ENCODE measurements around the gene FGF4.

The FGF4 gene

DNA sequence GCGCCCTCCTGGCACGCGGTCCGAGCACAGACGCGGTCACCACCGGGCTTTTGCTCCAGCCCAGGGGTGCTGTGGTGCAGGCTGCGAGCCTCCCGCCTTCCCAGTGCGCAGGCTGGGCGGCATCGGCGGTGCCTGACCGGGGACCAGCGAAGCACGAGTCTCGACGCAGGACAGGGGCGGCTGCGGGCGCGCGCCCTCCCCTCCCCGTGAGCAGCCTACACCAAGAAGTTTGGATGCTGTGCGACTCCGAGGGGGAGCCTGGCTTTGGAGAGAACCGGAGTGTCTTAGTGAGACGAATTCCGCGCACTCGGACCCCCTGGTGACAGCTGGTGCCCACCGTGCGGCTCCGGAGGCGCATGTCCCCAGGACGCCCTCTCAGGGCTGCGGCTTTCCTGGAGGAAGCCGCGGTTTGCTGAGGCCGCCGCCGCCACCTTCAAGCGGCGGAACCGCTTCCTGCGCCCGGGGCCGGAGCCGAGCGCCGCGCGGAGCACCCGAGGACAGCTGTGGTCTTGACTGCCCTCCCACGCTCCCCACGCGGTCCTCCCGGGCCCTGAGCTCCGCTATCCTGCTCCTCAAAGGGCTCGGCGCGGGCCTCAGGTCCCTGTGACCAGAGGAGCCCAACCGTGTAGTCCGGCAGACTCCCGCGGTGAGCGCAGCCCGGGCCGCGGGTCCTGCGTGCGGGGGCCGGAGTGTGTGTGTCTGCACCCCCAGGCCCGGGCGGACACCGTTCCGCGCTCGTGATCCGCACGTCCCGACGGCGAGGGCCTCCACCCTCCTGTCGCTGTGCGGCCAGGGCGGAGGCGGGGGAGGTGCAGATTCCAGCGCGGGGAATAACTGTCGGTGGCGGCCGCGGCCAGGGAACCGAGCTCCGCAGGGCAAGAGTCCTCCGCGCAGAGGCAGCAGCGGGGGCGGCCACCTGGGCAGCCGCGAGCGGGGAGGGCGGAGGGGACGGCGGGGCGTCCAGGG lies 42.4 kb upstream of the FGF4 start:
- H3K27me3 ChIP-seq (replicated peaks; ENCODE audit: control insufficient read depth, insufficient read depth, low read length, poor library complexity, severe bottlenecking), result peaks cover 13% of the 10 kb centered on the region
- H3K9me3 ChIP-seq (ENCODE audit: control insufficient read depth, low read length), result no peaks in the 10 kb centered on the region
- H3K27ac ChIP-seq (ENCODE audit: insufficient read depth, low read length, poor library complexity, severe bottlenecking), result no peak overlapping the region
- H3K36me3 ChIP-seq (ENCODE audit: control insufficient read depth, insufficient read depth, low read length), result no peaks in the 10 kb centered on the region
- peaks cover 3% of the 10 kb centered on the region for H3K4me1 ChIP-seq (ENCODE audit: control insufficient read depth, insufficient read depth, low read length, poor library complexity, severe bottlenecking)
- no peak overlapping the region for H3K4me3 ChIP-seq (ENCODE audit: insufficient read depth, low read depth, low read length, poor library complexity, severe bottlenecking)
- no peak for DNase-seq

DNA sequence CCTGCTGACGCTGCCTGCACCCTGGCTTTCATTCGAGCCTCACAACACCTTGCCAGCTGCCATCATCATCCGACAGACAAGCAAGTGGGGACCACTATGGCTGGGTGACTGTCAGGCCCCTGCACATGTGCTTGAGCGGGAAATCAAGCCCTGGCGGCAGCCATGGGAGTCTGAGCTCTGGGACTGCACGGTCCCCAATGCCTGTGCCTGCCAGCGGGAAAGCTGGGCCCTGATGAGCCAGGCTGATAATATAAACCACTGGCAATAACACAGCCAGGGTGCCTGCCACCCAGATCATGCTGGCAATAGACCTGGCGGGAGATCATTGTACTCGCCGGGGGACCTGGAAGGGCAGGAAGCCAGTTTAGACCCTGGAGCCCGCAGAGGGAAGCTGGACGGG lies 41.5 kb upstream of the FGF4 start:
- no peaks in the 10 kb centered on the region for H3K36me3 ChIP-seq (ENCODE audit: control insufficient read depth, insufficient read depth, low read length)
- no peak overlapping the region for H3K4me3 ChIP-seq (ENCODE audit: insufficient read depth, low read depth, low read length, poor library complexity, severe bottlenecking)
- H3K9me3 ChIP-seq (ENCODE audit: control insufficient read depth, low read length), result no peaks in the 10 kb centered on the region
- no peak overlapping the region for H3K27ac ChIP-seq (ENCODE audit: insufficient read depth, low read length, poor library complexity, severe bottlenecking)
- peaks cover 3% of the 10 kb centered on the region for H3K4me1 ChIP-seq (ENCODE audit: control insufficient read depth, insufficient read depth, low read length, poor library complexity, severe bottlenecking)
- no peak for DNase-seq
- peaks cover 13% of the 10 kb centered on the region for H3K27me3 ChIP-seq (replicated peaks; ENCODE audit: control insufficient read depth, insufficient read depth, low read length, poor library complexity, severe bottlenecking)

DNA sequence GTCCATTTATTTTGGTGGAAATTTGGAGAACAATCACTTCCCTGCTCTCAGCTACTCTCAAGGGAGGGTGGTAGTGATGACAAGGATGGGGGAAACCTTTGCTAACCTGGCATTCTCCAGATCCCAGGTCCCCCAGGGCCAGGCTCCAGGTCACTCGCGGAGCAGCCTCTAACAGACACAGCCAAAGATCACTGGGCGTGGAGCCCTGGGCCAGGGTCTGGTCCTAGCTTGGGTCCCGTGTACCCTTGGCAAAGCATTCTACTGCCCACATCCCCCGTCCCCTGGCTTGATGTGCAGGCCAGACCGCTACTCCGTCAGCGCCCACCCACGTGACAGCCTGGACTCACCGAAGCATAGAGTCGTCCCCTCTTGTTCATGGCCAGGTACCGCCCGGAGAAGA lies 40.8 kb upstream of the FGF4 start:
- no peak for DNase-seq
- Histone ChIP-seq H3K4me1 (ENCODE audit: control insufficient read depth, insufficient read depth, low read length, poor library complexity, severe bottlenecking) (peaks cover 3% of the 10 kb centered on the region), H3K9me3 (ENCODE audit: control insufficient read depth, low read length) (no peaks in the 10 kb centered on the region), H3K27me3 (replicated peaks; ENCODE audit: control insufficient read depth, insufficient read depth, low read length, poor library complexity, severe bottlenecking) (peaks cover 13% of the 10 kb centered on the region), H3K27ac (ENCODE audit: insufficient read depth, low read length, poor library complexity, severe bottlenecking) (no peak overlapping the region), H3K4me3 (ENCODE audit: insufficient read depth, low read depth, low read length, poor library complexity, severe bottlenecking) (no peak overlapping the region), H3K36me3 (ENCODE audit: control insufficient read depth, insufficient read depth, low read length) (no peaks in the 10 kb centered on the region)

DNA sequence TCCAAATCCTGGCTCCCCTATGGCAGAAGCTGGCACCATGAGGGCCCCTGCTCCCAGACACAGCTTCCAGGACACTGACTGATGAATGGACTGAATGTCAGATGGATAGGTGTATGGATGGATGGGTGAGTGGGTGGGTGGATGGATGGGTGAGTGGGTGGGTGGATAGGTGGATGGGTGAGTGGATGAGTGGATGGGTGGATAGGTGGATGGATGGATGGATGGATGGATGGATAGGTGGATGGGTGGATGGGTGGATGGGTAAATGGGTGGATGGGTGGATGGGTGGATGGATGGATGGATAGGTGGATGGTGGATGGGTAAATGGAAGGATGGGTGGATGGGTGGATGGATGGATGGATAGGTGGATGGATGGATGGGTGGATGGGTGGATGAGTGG lies 39.8 kb upstream of the FGF4 start:
- Histone ChIP-seq H3K27me3 (replicated peaks; ENCODE audit: control insufficient read depth, insufficient read depth, low read length, poor library complexity, severe bottlenecking) (peaks cover 13% of the 10 kb centered on the region), H3K9me3 (ENCODE audit: control insufficient read depth, low read length) (no peaks in the 10 kb centered on the region), H3K27ac (ENCODE audit: insufficient read depth, low read length, poor library complexity, severe bottlenecking) (no peak overlapping the region), H3K4me1 (ENCODE audit: control insufficient read depth, insufficient read depth, low read length, poor library complexity, severe bottlenecking) (peaks cover 3% of the 10 kb centered on the region), H3K4me3 (ENCODE audit: insufficient read depth, low read depth, low read length, poor library complexity, severe bottlenecking) (no peak overlapping the region), H3K36me3 (ENCODE audit: control insufficient read depth, insufficient read depth, low read length) (no peaks in the 10 kb centered on the region)
- DNase-seq, result no peak

DNA sequence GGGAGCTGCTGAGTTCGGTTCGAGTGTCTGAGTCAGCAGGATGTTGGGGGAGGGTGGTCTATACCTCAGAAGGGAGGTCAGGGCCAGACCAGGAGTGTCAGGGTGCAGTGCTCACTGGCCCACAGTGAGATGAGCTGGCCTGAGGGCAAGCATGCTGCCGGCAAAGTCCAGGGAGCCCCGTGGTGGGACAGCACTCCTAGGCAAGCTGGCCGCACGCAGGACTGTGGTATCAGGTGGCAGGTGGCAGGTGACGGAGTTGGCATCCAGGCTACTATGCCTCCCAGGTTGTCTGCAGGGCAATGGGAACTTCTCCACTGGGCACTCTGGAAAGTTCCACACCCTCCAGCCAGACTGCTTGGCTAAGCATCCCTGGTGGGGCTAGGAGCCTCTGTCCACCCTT lies 39.3 kb upstream of the FGF4 start:
- Histone ChIP-seq H3K27me3 (replicated peaks; ENCODE audit: control insufficient read depth, insufficient read depth, low read length, poor library complexity, severe bottlenecking) (peaks cover 13% of the 10 kb centered on the region), H3K9me3 (ENCODE audit: control insufficient read depth, low read length) (no peaks in the 10 kb centered on the region), H3K4me3 (ENCODE audit: insufficient read depth, low read depth, low read length, poor library complexity, severe bottlenecking) (no peak overlapping the region), H3K36me3 (ENCODE audit: control insufficient read depth, insufficient read depth, low read length) (no peaks in the 10 kb centered on the region), H3K4me1 (ENCODE audit: control insufficient read depth, insufficient read depth, low read length, poor library complexity, severe bottlenecking) (peaks cover 3% of the 10 kb centered on the region), H3K27ac (ENCODE audit: insufficient read depth, low read length, poor library complexity, severe bottlenecking) (no peak overlapping the region)
- DNase-seq, result no peak

DNA sequence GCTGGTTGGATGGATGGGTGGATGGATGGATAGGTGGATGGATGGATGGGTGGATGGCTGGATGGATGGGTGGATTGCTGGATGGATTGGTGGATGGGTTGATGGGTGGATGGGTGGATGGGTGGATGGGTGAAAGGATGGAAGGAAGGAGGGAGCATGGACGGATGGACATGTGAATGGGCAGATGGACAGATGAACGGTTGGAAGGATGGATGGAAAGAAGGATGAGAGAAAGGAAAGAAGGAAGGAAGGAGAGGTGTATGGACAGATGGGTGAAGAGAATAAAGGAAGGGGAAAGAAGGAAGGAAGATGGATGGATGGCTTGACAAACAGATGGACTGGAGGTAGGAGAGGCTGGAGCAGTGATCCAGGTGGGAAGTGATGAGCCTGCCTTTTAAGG lies 38.7 kb upstream of the FGF4 start:
- peaks cover 13% of the 10 kb centered on the region for H3K27me3 ChIP-seq (replicated peaks; ENCODE audit: control insufficient read depth, insufficient read depth, low read length, poor library complexity, severe bottlenecking)
- H3K4me3 ChIP-seq (ENCODE audit: insufficient read depth, low read depth, low read length, poor library complexity, severe bottlenecking), result no peak overlapping the region
- peaks cover 3% of the 10 kb centered on the region for H3K4me1 ChIP-seq (ENCODE audit: control insufficient read depth, insufficient read depth, low read length, poor library complexity, severe bottlenecking)
- no peaks in the 10 kb centered on the region for H3K36me3 ChIP-seq (ENCODE audit: control insufficient read depth, insufficient read depth, low read length)
- H3K9me3 ChIP-seq (ENCODE audit: control insufficient read depth, low read length), result no peaks in the 10 kb centered on the region
- no peak for DNase-seq
- H3K27ac ChIP-seq (ENCODE audit: insufficient read depth, low read length, poor library complexity, severe bottlenecking), result no peak overlapping the region

DNA sequence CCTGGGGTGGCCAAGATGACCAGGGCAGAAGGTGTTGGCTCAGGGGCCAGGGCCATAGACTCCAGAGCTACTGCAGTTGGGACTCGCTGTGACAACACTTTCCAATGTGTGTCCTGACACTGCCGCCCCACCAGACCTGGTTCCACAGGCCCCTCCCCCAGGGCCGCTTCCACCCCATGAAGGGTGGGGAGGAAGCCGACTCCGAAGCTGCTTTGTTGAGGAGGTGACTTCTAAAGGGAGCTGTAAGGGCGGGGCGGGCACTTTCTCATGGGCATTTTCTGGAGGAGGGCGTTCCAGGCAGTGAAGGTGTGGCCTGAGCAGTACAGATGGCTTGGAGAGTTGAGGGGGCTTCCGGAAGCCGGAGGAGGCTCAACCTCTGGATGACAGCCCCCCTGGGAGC lies 37.8 kb upstream of the FGF4 start:
- peaks cover 3% of the 10 kb centered on the region for H3K4me1 ChIP-seq (ENCODE audit: control insufficient read depth, insufficient read depth, low read length, poor library complexity, severe bottlenecking)
- no peaks in the 10 kb centered on the region for H3K9me3 ChIP-seq (ENCODE audit: control insufficient read depth, low read length)
- H3K36me3 ChIP-seq (ENCODE audit: control insufficient read depth, insufficient read depth, low read length), result no peaks in the 10 kb centered on the region
- DNase-seq, result no peak
- H3K27ac ChIP-seq (ENCODE audit: insufficient read depth, low read length, poor library complexity, severe bottlenecking), result no peak overlapping the region
- peaks cover 13% of the 10 kb centered on the region for H3K27me3 ChIP-seq (replicated peaks; ENCODE audit: control insufficient read depth, insufficient read depth, low read length, poor library complexity, severe bottlenecking)
- H3K4me3 ChIP-seq (ENCODE audit: insufficient read depth, low read depth, low read length, poor library complexity, severe bottlenecking), result no peak overlapping the region

DNA sequence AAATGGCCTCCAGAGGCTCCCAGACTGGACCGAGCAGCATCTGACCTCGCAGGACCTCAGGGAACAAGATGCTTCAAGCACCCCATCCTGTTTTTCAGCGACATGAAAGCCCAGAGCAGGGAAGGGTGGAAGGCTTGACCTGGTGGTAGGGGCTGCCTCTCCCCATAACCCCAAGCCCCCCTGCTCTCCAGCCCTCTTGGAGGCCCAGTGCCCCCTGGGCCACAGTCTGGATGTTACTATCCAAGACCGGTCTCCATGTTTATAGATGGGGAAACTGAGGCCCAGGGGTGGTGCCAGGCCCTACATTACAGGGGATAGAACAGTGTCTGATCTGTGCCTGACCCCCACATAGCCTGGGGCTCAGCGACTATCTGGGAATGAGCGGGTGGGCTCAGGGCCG lies 37.1 kb upstream of the FGF4 start:
- Histone ChIP-seq H3K9me3 (ENCODE audit: control insufficient read depth, low read length) (no peaks in the 10 kb centered on the region), H3K36me3 (ENCODE audit: control insufficient read depth, insufficient read depth, low read length) (no peaks in the 10 kb centered on the region), H3K27ac (ENCODE audit: insufficient read depth, low read length, poor library complexity, severe bottlenecking) (no peak overlapping the region), H3K4me1 (ENCODE audit: control insufficient read depth, insufficient read depth, low read length, poor library complexity, severe bottlenecking) (peaks cover 2% of the 10 kb centered on the region), H3K4me3 (ENCODE audit: insufficient read depth, low read depth, low read length, poor library complexity, severe bottlenecking) (no peak overlapping the region), H3K27me3 (replicated peaks; ENCODE audit: control insufficient read depth, insufficient read depth, low read length, poor library complexity, severe bottlenecking) (peaks cover 7% of the 10 kb centered on the region)
- DNase-seq, result no peak

DNA sequence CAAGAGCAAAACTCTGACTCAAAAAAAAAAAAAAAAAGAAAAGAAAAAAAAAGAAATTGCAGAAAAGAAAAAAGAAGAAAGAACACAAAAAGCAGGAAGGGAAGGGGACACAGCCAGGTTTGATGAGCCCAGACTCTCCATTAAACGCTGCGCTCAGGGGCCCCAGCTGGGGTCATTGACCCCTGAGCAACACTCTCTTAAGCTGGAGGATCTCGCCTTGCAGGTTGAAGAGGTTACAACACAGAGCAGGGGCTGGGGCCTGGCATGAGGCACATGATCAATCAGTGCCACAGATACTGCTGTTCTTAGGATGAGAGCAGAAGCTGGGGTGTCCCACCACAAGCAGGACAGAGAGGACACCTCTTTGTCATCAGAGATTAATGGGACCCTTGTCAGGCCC lies 36.3 kb upstream of the FGF4 start:
- Histone ChIP-seq H3K27ac (ENCODE audit: insufficient read depth, low read length, poor library complexity, severe bottlenecking) (no peak overlapping the region), H3K27me3 (replicated peaks; ENCODE audit: control insufficient read depth, insufficient read depth, low read length, poor library complexity, severe bottlenecking) (no peaks in the 10 kb centered on the region), H3K4me3 (ENCODE audit: insufficient read depth, low read depth, low read length, poor library complexity, severe bottlenecking) (no peak overlapping the region), H3K36me3 (ENCODE audit: control insufficient read depth, insufficient read depth, low read length) (no peaks in the 10 kb centered on the region), H3K9me3 (ENCODE audit: control insufficient read depth, low read length) (no peaks in the 10 kb centered on the region), H3K4me1 (ENCODE audit: control insufficient read depth, insufficient read depth, low read length, poor library complexity, severe bottlenecking) (no peaks in the 10 kb centered on the region)
- DNase-seq, result no peak

DNA sequence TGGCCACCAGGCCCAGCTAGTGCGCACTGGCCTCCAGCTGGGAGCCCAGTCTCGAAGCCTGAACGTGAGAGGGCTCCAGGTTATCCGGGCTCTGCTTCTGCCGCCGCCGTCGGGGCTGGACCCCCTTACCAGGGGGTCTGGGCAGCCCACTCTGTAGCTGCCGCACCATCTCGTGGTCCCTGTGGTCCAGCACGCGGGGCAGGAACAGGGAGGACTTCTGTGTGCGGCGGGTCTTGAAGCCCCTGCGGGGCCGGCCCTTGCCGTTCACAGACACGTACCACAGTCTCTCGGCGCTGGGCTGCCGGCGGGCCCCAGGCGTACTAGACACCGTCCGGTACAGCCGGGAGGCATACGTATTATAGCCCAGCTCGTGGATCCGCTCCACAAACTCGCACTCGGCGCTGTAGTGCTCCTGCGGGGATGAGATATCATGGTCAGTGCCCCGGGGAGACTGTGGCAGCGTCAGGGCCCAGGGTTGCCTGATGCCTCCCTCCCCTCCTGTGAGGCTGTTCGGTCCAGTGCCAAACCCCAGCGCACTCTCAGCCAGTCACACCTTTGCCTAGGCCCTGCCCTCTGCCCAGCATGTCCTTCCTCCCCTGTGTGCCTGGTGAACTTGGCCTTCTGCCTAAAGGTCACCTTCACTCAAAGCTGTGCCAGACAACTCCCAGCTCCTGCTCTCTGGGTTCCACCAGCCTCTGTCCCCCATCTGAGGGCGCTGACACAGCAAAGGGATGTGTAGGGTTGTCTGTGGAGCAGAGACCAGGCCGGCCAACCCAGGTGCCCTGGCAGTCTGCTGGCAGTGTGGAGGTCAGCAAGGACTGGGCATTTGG lies 35.4 kb upstream of the FGF4 start:
- Histone ChIP-seq H3K27ac (ENCODE audit: insufficient read depth, low read length, poor library complexity, severe bottlenecking) (no peak overlapping the region), H3K4me3 (ENCODE audit: insufficient read depth, low read depth, low read length, poor library complexity, severe bottlenecking) (no peak overlapping the region), H3K36me3 (ENCODE audit: control insufficient read depth, insufficient read depth, low read length) (no peaks in the 10 kb centered on the region), H3K9me3 (ENCODE audit: control insufficient read depth, low read length) (no peaks in the 10 kb centered on the region), H3K4me1 (ENCODE audit: control insufficient read depth, insufficient read depth, low read length, poor library complexity, severe bottlenecking) (no peaks in the 10 kb centered on the region), H3K27me3 (replicated peaks; ENCODE audit: control insufficient read depth, insufficient read depth, low read length, poor library complexity, severe bottlenecking) (no peaks in the 10 kb centered on the region)
- no peak for DNase-seq

All from effector memory CD4-positive, alpha-beta T cell (primary cell).